Subcutaneous abdominal adipose tissue (tissue), 5 donors: ENCODE results near the gene COQ9.

Experiments
- H3K27ac ChIP-seq: one replicate; pipeline ENCODE4 v1.7.0; 2013; ENCODE audit warnings: low read depth, mild to moderate bottlenecking, inconsistent platforms, low read length, moderate library complexity
- H3K27me3 ChIP-seq, 5 donors: one replicate each; pipeline ENCODE4 v1.7.0; 2013; ENCODE audit warnings: low read length in 5 of 5, inconsistent platforms in 1 of 5; ENCODE audit not compliant: control insufficient read depth in 5 of 5, insufficient read depth in 4 of 5
- H3K36me3 ChIP-seq, 5 donors: one replicate each; pipeline ENCODE4 v1.7.0; 2013; ENCODE audit warnings: low read length in 5 of 5; ENCODE audit not compliant: control insufficient read depth in 5 of 5, insufficient read depth in 5 of 5
- H3K4me1 ChIP-seq, 5 donors: one replicate each; pipeline ENCODE4 v1.7.0; 2013; ENCODE audit warnings: low read length in 5 of 5, mild to moderate bottlenecking in 3 of 5, moderate library complexity in 1 of 5; ENCODE audit not compliant: control insufficient read depth in 5 of 5, insufficient read depth in 5 of 5
- H3K4me3 ChIP-seq, 5 donors: one replicate each; pipeline ENCODE4 v1.7.0; 2013; ENCODE audit warnings: low read length in 5 of 5, low read depth in 1 of 5
- H3K9ac ChIP-seq, 5 donors: one replicate each; pipeline ENCODE4 v1.7.0; 2013; ENCODE audit warnings: low read length in 5 of 5, mild to moderate bottlenecking in 4 of 5, moderate library complexity in 3 of 5
- H3K9me3 ChIP-seq, 5 donors: one replicate each; pipeline ENCODE4 v1.7.0; 2013; ENCODE audit warnings: low read length in 5 of 5; ENCODE audit not compliant: control insufficient read depth in 5 of 5
- donor health status: healthy.
- donor health status: healthy.
- donor health status: healthy.
- donor health status: healthy.
- donor health status: healthy.

The COQ9 gene

GRCh38 chr16:57476546-57477410 lies 29.5 kb downstream of the COQ9 start:
- Histone ChIP-seq H3K27ac (no peak overlapping the region), H3K9ac (peak overlapping the region in 1 of 5 donors; percentile 14), H3K4me3 (no peak overlapping the region), H3K27me3 (peaks cover 0 to 15% (median 9%) of the 10 kb centered on the region in 5 donors), H3K36me3 (peaks cover 0 to 35% (median 23%) of the 10 kb centered on the region in 5 donors), H3K9me3 (no peaks in the 10 kb centered on the region), H3K4me1 (peaks cover 4 to 67% (median 36%) of the 10 kb centered on the region in 5 donors)

GRCh38 chr16:57477531-57478202 lies 30.4 kb downstream of the COQ9 start:
- Histone ChIP-seq H3K36me3 (peaks cover 0 to 26% (median 15%) of the 10 kb centered on the region in 5 donors), H3K27ac (no peak overlapping the region), H3K4me3 (no peak overlapping the region), H3K9ac (peak overlapping the region in 1 of 5 donors; percentile 4), H3K27me3 (peaks cover 0 to 15% (median 9%) of the 10 kb centered on the region in 5 donors), H3K9me3 (no peaks in the 10 kb centered on the region), H3K4me1 (peaks cover 4 to 60% (median 31%) of the 10 kb centered on the region in 5 donors)

- peak overlapping the region in 4 of 5 donors; percentile 50 to 63 (median 58) for H3K4me3 ChIP-seq
- peaks cover 4 to 53% (median 26%) of the 10 kb centered on the region in 5 donors for H3K4me1 ChIP-seq
- H3K36me3 ChIP-seq, result peaks cover 0 to 16% (median 6%) of the 10 kb centered on the region in 5 donors
- no peaks in the 10 kb centered on the region for H3K9me3 ChIP-seq
- peak overlapping the region in 2 of 5 donors; percentile 48 to 65 for H3K9ac ChIP-seq
- H3K27ac ChIP-seq, result no peak overlapping the region
- H3K27me3 ChIP-seq, result peaks cover 0 to 15% (median 9%) of the 10 kb centered on the region in 5 donors
Measured at GRCh38 chr16:57478396-57479204, 31.3 kb downstream of the COQ9 start.

- Histone ChIP-seq H3K4me1 (peaks cover 4 to 53% (median 26%) of the 10 kb centered on the region in 5 donors), H3K36me3 (peaks cover 0 to 9% (median 3%) of the 10 kb centered on the region in 5 donors), H3K27me3 (peaks cover 0 to 15% (median 9%) of the 10 kb centered on the region in 5 donors), H3K27ac (no peak overlapping the region), H3K9ac (peak overlapping the region in 2 of 5 donors; percentile 48 to 65), H3K4me3 (peak overlapping the region; percentile 50 to 63 (median 58)), H3K9me3 (no peaks in the 10 kb centered on the region)
Measured at GRCh38 chr16:57479205-57479975, 32.1 kb downstream of the COQ9 start.

- Histone ChIP-seq H3K4me1 (peaks cover 4 to 61% (median 29%) of the 10 kb centered on the region in 5 donors), H3K9me3 (no peaks in the 10 kb centered on the region), H3K4me3 (peak overlapping the region; percentile 50 to 63 (median 58)), H3K36me3 (peaks cover 0 to 3% (median 0%) of the 10 kb centered on the region in 5 donors), H3K27me3 (peaks cover 0 to 15% (median 9%) of the 10 kb centered on the region in 5 donors), H3K27ac (no peak overlapping the region), H3K9ac (peak overlapping the region in 2 of 5 donors; percentile 43 to 65)
Measured at GRCh38 chr16:57479976-57480753, 32.9 kb downstream of the COQ9 start.

GRCh38 chr16:57480754-57481230 lies 33.5 kb downstream of the COQ9 start:
- Histone ChIP-seq H3K4me1 (peaks cover 4 to 66% (median 35%) of the 10 kb centered on the region in 5 donors), H3K9me3 (no peaks in the 10 kb centered on the region), H3K9ac (no peak overlapping the region), H3K27me3 (peaks cover 0 to 15% (median 9%) of the 10 kb centered on the region in 5 donors), H3K4me3 (no peak overlapping the region), H3K36me3 (no peaks in the 10 kb centered on the region), H3K27ac (no peak overlapping the region)

- H3K9me3 ChIP-seq, result no peaks in the 10 kb centered on the region
- H3K4me1 ChIP-seq, result peaks cover 4 to 63% (median 35%) of the 10 kb centered on the region in 5 donors
- H3K27ac ChIP-seq, result no peak overlapping the region
Measured at GRCh38 chr16:57481421-57481820, 34.1 kb downstream of the COQ9 start.

GRCh38 chr16:57482845-57483545 lies 35.7 kb downstream of the COQ9 start:
- peaks cover 4 to 53% (median 41%) of the 10 kb centered on the region in 5 donors for H3K4me1 ChIP-seq
- H3K27ac ChIP-seq, result no peak overlapping the region
- H3K4me3 ChIP-seq, result no peak overlapping the region

More at GRCh38 chr16:57481421-57481820, 34.1 kb downstream of the COQ9 start:
- Histone ChIP-seq H3K36me3 (no peaks in the 10 kb centered on the region), H3K27me3 (peaks cover 0 to 15% (median 9%) of the 10 kb centered on the region in 5 donors), H3K9ac (no peak overlapping the region), H3K4me3 (no peak overlapping the region)

More at GRCh38 chr16:57482845-57483545, 35.7 kb downstream of the COQ9 start:
- peak overlapping the region in 1 of 5 donors; percentile 17 for H3K9ac ChIP-seq
- H3K36me3 ChIP-seq, result no peaks in the 10 kb centered on the region
- H3K9me3 ChIP-seq, result no peaks in the 10 kb centered on the region
- H3K27me3 ChIP-seq, result peaks cover 0 to 15% (median 9%) of the 10 kb centered on the region in 5 donors
